Sigmoid colon (tissue), 4 donors: Measurements from ENCODE around the gene SSC4D.
"Not testable (repeated sequence)": the region's sequence is repeated elsewhere in the genome, so short reads cannot be mapped to it uniquely, and the experiment has no call there.

Source experiments
- CTCF ChIP-seq, 4 experiments: fragments of 450-650 bp in 3 of 4; fragments of 200-600 bp in 1 of 4; IDR thresholded peaks; one replicate each; pipeline ENCODE4 v1.5.1; 2016 to 2019; ENCODE audit warnings: antibody characterized with exemption in 4 of 4, mild to moderate bottlenecking in 3 of 4, moderate library complexity in 2 of 4
- EP300 ChIP-seq, 4 donors: sonication (generic); formaldehyde crosslinking; IDR thresholded peaks; one replicate each; pipeline ENCODE4 v1.6.1; 2017; ENCODE audit warnings: antibody characterized with exemption in 4 of 4

DNA sequence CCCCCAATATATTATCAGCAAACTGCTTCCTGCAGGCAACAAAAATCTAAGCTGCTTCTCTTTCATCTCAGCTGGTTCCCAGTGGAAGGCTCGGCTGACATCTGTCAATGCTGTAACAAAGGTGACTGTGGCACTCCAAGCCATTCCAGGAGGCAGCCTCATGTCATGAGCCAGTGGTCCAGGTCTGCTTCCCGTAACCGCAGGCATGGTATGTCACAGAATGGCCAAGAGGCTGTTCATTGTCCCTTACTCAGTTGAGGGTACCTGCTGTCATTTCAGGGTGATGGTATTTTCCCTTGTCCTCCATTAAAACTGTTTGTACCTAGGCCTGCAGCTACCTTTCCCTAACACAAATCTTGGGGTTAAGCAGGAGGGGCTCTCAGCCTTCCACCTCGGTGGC lies 30.9 kb upstream of the SSC4D start:
- not testable (repeated sequence) for TF ChIP-seq CTCF, EP300 (IDR thresholded peaks at IDR 0.05)
